GM19468 (cell line): Measurements from ENCODE around the gene RBM19.

Experiments used
- ATAC-seq: cut with Tn5 transposase; IDR thresholded peaks from one replicate; pipeline ENCODE4 v1.9.1; 2021; ENCODE audit warnings: mild to moderate bottlenecking, moderate library complexity, moderate number of reproducible peaks; ENCODE audit not compliant: unreplicated experiment; ENCODE audit errors: extremely low read depth

RBM19 gene

DNA sequence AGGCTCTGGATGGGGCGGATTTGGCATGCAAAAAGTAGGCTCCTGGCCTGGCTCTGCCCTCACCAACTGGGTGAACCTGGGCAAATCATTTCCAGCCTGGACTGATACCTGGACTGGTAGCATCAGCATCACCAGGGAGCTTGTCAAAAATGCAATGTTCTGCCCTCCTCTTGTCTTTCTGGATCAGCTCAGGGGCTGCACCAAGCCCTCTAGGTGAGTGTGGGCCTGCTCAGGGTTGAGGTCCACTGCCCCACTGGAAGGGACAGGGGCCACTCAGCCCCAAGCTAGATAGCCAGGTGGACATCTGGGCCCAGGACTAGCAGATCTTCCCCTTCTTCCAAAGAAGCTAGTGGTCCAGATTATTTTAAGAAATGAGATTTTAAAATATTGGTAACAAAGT lies 99.6 kb downstream of the RBM19 start:
- no peak for ATAC-seq

DNA sequence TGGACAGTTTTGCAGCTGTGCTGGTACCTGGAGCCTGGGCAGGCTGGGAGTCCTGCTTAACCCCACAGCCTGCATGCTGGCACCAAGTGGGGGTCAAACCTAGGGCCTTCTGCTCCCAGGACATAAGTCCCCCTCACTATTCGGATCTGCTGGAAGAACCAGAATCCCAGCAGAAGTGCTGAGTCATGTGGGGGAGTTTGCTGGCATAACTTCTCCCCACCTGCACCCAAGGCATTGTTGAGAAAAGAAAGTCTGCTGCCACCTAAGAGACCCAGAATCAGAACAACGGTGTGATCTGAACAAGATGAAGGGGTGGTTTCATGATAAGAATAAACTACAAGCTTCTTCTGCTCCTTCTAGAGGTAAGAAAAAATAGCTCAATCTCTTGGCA lies 102.7 kb downstream of the RBM19 start:
- no peak for ATAC-seq

DNA sequence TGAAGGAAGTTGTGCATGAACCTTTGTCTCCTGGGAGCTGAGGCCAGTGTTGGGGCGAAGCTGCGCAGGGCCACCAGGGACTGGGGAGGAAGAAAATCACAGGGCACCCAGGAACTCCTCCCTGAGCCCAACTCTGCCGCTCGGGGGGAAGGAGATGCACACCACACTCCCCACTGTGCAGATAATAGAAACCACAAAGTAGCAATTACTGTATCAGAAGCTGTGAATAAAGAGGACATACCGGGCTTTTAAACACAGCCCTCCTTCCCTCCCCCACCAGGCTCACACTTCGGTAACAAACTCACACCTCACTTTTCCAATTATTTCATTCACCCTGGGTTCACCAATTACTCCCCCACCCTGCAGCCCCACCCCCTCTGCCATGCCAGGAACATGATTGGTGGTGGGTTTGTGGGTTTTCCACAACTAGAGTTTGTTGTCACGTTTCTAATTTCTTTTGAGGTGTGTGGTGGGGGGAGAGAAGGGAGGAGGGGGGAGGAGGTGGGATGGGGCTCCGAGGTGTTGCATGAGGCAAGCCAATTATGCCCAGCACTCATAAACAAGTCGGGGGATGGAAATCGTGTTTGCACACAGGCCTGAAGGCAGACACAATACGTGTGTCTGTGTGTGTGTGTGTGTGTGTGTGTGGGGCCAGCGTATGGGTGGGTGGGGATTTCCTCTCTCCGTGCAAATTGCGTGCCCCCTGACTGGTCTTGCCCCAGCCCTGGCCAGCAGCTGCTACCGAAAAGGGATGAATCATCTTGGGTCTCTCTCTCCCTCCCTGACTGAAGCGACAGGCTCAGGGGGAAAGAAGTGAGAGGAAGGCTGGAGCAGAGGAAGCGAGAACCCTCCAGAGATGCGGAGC lies 103.3 kb downstream of the RBM19 start:
- ATAC-seq: no peak

DNA sequence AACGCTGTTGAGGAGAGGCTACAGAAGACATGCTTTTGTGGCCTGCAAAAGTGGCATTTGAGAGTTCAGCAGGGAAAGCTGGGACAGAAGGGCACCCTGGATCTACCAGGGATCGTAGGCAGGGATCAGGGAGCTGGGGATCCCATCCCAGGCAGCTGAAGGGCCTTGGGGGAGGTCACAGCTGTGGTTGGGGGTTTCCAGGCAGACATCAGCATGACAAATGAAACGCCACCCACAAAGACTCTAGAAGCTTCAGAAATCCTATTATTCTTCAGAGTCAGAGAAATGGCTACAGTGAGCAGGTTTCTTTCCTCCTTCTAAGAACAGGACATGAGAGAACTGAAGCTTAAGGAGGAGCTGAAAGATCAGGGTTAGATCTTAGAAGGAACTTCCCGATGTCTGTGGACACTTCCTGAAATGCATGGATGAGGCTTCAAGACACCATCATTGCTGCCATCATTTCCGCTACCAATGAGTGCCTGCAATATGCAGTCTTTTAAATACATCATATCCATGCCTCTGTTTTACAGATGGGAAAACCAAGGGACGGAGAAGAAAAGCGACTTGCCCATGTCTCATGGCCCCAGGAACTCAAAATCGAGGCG lies 104.3 kb downstream of the RBM19 start:
- ATAC-seq: no peak

DNA sequence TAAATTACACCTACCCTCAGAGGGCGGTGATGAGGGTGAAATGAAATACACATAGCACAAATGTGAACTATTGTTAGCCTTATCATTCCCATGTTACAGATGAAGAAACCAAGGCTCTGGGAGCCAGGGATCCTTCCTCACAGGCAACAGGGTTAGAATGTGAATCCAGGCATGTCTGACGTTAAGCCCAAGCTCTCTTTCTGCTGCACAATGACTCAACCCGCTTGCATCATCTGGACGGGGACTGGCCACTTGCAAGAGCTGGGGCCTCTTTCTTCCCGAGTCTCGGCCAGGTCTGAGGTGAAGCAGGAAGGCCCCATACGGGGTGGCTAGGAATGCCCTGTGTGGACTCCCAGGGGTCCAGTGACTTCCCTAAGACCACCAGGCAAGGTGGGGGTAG lies 105.2 kb downstream of the RBM19 start:
- no peak for ATAC-seq

DNA sequence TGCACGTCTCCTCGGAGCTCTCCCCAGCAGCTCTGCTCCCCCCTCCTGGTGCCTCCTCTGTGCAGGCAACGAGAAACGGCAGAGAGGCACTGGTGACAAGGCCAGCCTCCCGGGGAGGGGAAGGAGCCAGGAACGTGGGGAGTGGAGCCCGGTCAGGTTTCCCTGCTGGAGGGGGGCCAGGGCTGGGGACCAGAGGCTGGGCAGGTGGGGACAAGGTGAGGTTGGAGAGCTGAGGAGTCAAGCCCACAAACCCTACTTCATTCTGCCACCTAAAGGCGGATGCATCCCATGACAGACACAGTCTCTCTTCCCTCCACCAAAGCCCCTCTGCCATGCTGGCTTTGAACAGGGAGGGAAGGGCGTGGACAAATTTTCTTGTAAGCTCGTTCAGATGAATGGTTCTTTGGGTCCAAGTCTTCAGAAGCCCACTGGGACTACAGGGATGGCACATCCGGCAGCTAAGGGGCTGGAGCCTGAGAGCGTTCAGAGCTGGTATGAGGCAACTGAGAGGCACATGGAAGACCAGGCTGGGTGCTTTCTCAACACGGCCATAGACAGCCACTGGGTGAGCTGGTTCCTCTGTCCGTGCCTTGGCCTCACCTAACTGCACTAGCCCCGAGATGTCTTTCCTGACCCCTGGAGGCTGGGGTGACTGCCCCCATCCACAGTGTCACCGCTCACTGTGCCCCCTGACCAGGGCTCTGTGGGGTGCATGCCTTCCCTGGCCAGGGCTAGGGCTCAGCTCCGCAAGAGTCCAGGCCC lies 105.9 kb downstream of the RBM19 start:
- ATAC-seq: no peak

DNA sequence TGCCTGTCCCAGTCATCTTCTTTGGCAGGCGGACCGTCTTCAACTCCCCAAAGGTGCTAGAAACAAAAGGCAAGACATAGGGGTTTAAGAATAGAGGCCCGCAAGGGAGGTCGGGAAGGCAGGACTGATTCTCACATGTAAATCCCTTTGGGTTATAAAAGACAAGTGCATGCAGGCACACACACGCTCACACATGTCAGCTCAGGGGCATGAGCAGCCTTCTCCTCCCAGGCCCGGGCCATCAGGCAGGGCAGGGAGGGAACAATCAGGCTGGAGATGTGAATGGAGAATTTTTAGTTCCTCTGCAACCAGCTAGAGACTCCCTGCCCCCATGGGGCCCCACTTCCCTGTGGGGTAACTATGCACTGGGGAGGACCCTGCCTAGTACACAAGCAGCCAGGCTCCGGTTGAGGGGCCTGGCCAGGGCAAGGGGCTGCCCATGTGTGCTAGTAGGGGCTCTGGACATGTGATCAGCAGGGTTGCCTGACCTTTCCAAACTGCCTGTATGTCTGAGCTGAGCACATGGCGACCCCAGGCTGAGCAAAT lies 107.2 kb downstream of the RBM19 start:
- no peak for ATAC-seq

DNA sequence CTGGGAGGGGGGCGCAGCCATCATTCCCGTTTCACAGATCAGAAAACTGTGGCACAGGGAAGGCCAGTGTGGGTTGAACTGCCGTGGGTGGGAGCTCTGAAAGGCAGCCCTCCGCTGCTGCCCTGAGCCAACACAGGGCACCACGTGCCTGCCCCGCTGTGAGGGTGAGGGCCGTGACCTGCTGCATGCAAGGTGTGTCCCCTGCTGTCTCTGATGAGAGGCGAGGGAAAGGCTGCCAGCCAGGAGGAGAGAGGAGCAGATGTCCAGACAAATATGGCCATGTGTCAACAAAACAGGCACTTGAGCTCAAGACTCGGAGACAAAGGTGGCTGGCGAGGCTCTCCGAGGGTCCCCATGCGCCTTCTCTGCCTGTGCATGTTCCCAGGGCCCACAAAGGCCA lies 108.8 kb downstream of the RBM19 start:
- ATAC-seq: no peak

DNA sequence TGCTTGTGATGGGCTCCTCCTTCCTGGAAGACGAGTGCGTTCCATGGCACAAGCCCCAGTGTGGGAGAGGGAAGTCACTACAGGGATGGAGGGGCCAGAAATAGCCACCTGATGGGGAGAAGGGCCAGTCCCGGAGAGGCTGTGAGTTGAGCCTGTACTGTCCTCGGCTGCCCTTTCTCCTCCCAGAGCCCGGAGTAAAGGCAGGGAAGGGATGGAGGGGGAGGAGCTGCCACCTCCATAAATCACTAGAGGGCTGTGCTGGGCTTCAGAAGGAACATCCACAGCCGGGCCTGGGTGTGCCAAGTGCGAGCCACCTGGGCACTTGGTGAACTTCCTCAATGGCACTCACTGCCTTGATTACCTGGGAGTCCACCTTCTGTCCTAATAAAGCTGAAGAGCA lies 110.1 kb downstream of the RBM19 start:
- no peak for ATAC-seq

DNA sequence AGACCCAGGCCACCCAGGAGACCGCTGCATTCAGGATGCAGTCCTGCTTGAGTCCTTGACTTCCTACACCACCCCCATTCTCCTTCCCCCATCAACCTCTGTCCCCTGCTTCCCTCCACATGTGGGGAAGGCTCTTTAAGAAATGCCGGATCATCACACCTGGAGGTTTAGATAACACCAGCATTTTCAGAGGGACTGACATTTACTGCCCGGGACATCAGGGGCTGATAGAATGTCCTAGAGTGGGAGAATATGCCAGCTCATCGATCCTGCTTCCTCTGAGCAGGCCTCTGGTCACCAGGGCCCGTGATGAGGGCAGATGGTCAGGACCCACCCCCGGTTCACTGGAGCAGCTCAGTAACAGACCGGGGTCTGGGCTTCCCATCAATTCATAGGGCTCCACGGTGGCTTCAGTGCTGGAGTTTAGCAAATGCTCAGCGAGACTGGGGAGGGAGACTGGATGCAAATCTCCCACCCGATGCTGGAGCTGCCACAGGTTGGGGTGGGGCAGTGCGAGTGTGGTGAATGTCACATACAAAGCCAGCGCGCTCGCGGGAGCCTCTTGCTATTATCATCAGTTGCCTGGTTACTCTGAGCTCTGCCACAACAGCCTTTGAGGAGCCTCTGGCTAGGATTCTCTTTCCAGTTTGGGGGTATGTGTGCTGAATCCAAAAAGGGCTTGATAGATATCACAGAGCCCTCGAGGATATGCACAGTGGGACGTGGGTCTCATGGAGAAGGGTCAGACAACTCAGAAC lies 111.6 kb downstream of the RBM19 start:
- no peak for ATAC-seq

DNA sequence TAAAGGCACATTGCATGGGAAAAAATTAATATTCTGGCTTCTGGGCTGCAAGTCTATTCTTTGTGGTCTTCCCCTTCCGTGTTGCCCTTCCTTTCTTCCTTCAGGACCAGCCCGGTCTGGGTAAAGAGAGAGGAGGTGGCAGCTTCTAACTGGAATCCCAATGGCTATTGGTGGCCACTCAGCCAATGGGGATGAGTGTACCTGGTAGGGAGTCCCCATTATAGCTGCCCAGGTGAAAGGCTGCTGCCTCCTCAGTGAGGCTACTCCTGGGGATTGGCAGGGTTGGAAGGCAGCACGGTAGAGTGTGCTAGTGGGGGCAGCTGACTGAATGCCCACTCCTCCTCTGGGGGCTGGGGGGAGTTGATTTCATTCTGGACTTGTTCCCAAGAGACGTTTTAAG lies 112.6 kb downstream of the RBM19 start:
- no peak for ATAC-seq

DNA sequence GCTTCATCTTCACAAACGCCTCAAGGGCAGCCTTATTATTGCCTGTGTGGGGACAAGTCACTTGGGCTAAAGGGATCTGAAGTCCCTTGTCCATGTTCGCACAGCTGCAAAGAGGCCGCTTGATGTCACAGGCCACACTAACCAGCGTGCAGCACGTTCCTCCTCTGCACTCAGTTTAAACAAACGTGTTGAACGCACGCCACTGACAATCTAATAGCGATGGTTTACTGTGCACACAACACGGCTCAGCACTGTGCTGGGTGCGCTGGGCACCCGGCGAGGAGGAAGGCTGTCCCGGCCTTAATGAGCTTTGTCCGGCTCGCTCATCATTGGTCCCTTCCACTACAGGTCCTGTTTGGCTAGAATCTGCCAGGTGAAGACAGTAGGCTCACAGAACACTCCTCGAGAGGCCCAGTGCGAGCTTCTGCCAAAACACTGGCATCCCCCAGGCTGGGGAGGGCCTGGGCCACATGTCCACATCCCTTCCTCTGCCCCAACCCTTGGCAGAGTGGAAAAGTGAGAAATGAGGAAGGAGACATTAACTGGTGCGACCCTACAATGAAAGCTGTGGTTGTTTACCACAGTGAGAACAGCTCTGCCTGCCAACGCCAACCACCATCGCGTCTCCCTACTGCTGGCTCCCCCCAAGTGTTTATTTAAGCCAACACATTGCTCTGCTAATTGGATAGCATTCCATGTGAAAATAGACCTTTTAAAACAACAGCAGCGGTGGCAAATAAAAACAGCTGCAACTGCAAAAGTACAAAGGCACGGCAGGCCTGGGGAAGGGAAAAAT lies 113.2 kb downstream of the RBM19 start:
- no peak for ATAC-seq

DNA sequence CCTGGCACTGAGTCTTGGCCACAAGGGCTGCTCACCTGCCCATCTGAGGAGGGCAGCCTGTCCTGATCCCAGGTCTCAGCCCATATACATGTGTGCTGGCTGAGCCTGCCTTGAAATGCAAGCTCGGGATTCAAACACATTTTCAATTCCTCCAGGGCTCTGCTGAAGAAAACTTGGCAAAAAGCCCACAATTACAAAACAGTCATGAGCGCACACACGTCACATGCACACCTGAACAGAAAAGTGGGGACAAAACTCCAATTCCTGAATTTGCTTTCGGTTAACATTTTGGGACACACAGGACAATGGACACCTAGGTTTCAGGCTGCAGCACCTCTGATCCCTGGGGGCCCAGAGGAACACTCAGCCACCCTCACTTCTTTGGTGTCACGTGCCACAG lies 113.9 kb downstream of the RBM19 start:
- no peak for ATAC-seq

DNA sequence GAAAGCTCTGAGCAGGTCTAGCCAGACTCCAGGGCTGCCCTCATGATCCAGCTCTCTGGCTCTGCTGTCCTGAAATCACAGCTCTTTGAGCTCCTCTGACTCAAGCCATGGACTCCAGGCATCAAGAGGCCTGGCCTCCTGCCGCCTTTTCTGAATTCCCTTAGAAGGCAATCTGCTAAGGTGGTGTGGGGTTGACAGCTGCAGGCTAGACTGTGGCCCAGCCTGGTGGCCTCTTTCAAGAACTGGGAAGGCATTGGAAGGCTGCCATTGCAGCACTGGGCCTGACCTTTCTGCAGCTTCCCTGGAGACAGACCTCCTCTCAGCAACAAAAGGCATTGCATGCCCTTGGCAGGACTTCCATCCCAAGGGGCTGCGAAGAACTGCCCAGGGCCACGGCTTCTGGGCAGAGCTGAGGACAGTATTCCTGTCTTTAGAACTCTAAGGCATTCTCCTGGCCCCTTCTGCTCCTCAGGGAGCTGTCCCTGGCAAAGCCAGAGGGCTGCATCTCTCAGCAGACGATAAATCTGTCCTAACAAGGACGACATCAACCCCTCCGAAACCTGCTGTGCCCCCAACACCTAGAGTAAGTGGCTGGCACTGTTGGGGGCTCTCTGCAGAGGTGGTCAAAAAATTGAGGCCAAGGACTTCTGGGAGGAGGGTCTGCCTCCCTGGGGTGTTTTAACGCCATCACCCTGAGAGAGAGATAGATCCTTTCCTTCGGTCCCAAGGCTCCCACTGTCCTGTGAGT lies 115.6 kb downstream of the RBM19 start:
- no peak for ATAC-seq

DNA sequence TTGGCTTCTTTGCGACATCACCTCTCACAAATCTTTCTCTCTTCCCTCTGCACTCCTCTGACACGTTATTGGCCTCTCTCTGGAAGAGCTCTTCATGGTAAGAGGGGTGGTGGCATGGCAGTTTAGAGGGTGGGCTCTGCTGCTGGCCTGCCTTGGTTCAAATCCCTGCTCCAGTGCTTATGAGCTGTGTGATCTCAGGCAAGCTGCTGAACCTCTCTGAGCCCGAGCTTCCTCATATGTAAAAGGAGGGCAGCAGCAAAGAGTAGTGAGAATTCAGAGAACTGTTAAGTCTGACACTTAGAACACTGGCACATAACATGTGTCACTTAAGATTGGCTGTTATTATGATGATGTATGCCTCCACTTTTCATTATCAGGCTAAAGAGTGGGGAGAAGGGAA lies 118.3 kb downstream of the RBM19 start:
- no peak for ATAC-seq

DNA sequence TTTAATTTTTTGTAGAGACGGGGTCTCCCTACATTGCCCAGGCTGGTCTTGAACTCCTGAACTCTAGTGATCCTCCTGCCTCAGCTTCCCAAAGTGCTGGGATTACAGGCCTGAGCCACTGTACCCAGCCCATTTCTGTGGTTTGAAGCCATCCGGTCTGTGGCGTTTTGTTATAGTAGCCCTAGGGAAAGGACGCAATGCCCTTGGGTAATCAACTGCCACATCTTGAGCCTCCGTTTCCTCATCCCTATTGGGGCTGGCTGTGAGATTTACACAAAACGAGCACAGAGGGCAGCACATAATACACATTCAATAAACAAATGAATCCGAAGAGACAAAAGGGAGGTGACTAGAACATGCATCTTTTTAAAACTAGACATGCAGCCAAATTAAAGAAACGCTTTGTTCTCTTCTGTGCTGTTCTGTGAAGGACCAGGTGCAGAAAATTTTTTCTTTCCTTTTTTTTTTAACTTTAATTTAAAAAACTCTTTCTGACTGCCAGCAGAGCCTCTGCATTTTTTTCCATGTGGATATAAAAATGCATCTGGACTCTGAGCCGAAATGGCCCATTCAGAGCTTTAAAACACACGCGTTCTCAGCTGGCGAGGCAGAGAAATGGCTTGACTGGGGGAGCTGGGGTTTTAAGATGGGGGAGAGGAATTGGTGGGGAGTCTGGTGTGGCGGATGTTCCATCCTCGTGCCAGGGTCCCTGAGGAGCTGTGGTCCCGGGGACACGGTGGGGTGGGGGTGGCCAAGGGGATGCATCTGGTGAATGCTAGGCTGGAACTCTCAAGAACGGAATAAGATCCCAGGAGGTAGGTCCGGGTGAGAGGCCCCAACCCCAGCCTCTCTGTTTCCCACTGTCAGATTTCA lies 119.0 kb downstream of the RBM19 start:
- no peak for ATAC-seq

DNA sequence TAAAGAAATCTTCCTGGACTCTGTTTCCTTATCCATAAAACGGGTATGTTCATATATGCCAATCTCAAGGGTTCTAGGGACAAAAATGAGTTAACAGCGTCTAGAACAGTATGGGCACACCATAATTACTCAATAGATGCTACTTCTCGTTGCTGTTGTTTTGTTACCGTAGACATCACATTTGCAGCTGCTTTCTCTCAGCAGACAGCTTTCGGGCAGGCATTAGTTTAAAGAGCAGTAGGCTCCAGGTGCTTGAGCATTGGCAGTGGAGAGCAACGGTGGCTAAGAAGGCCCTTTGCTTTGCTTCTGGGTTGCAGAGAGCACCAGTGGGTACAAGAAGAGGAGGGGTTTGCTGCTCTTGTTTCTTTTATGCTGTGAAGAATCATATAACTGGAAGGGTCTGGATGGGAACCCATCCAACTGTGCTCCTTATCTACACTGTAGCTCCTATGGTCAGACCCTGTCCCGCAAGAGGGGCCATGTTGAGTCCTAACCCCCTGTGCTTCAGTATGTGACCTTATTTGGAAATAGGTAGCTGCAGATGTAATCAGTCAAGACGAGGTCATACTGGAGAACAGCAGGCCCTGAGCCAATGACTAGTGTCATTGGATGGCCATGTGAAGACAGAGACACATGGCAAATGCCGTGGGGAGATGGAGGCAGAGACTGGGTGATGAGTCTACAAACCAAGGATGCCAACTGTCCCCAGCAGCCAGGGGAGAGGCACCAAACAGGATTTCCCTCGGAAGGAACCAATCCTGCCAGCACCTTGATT lies 120.0 kb downstream of the RBM19 start:
- ATAC-seq: no peak
